Measurements from ENCODE around the gene ATP1A2. TPM values are rescaled to one million over a fixed set of nuclear protein-coding genes. Genes with fewer than 3 reads are reported as not detected.

ATP1A2 gene
- 40.2 and 44.2 TPM in 2 replicates for total RNA-seq (2014; rRNA removed; shearing (Covaris generic))

GRCh38 chr1:160115545-160116282 lies at the start of gene ATP1A2:
TSS of gene ATP1A2 (plus strand) at chr1:160115759. CDS start at chr1:160115862, 103 bp downstream.
- DNase-seq, result peak; percentile 73 to 79
- Histone ChIP-seq H3K4me1 (peaks cover 26% of the 10 kb centered on the region), H3K9me3 (replicated peaks) (no peaks in the 10 kb centered on the region), H3K4me3 (peak within 1 kb of the TSS; percentile 68), H3K27ac (peak within 1 kb of the TSS; percentile 76), H3K36me3 (peaks cover 7% of the 10 kb centered on the region), H3K27me3 (no peaks in the 10 kb centered on the region)

GRCh38 chr1:160066829-160067745 lies 48.5 kb upstream of the ATP1A2 start:
- no peak overlapping the region for H3K27ac ChIP-seq
- peaks cover 27% of the 10 kb centered on the region; the same call in 1 of the 2 replicates for H3K27me3 ChIP-seq
- no peak overlapping the region for H3K4me3 ChIP-seq
- DNase-seq, result no peak
- no peaks in the 10 kb centered on the region for H3K36me3 ChIP-seq
- no peaks in the 10 kb centered on the region for H3K4me1 ChIP-seq
- H3K9me3 ChIP-seq (replicated peaks), result no peaks in the 10 kb centered on the region

DNA sequence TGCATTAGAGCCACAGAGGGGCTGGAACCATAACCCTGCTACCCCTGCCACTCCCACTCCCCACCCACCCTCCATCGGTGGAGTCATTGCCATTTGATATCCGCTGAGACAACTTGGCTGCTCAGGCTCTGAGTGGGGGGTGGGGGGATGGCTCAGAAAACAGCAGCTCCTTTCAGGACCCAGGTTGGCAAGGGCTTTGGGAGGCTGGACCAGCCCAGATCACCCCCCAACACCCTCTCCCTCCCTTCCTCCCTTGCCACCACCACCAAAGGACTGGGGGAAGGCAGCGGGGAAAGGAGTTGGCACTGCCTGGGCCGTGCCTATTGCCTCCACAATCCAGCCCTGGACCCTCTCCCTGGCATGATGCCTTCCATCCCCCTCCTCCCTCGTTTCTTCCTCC lies 47.3 kb upstream of the ATP1A2 start:
- Histone ChIP-seq H3K36me3 (no peaks in the 10 kb centered on the region), H3K27me3 (peaks cover 25% of the 10 kb centered on the region; the same call in 1 of the 2 replicates), H3K27ac (no peak overlapping the region), H3K9me3 (replicated peaks) (no peaks in the 10 kb centered on the region), H3K4me3 (no peak overlapping the region), H3K4me1 (no peaks in the 10 kb centered on the region)
- no peak for DNase-seq

GRCh38 chr1:160069460-160070231 lies 45.9 kb upstream of the ATP1A2 start, which contains the start of gene KCNJ10:
TSS of gene KCNJ10 (minus strand) at chr1:160070160. CDS start at chr1:160042532, 27,628 bp downstream.
- H3K36me3 ChIP-seq, result no peaks in the 10 kb centered on the region
- peaks cover 25% of the 10 kb centered on the region; the same call in 1 of the 2 replicates for H3K27me3 ChIP-seq
- no peak for DNase-seq

DNA sequence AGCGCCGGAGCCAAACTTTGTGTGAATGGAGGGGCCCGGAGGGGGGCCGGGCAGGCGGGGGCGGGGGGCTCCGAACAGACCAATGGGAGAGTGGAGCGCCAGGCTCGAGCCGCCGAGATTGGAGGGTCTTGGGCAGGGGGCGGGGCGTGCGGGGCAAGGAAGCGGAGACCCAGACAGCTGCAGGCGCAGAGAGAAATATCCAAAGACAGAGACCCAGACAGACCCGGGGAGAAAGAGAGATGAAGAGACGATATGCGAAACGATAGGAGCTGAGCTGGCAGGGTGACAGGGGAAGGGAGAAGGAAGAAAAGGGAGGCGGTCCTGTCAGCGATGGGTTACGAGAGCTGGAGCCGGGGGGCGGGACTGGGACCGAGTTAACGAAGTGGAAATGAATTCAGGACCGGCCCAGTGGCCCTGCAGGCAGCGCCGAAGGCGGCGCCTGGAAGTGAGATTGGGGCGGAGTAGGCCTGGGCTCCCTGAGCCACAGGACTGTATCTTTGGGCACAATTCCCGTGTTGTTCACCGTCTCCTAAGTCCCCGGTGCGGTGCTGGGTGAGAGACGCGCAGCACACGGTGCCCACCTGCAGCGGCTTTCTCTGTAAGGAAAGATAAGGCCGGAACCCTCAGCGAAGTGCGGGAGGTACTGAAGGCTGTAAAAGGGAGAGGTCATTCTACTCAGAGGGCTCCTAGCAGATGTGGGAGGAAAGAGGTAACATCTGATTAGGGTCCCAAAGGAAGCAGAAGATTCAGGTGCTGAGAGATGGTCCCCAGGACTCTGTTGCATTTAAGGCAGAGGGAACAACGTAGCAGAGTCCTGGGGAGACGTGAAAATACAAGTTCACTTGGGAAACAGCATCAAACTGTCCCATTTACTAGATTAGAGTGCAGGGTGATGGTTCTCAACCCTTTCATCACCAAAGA lies 45.1 kb upstream of the ATP1A2 start:
- Histone ChIP-seq H3K36me3 (no peaks in the 10 kb centered on the region), H3K4me3 (peak overlapping the region; percentile 56), H3K27me3 (peaks cover 22% of the 10 kb centered on the region; the same call in 1 of the 2 replicates), H3K27ac (no peak overlapping the region), H3K4me1 (no peaks in the 10 kb centered on the region), H3K9me3 (replicated peaks) (no peaks in the 10 kb centered on the region)
- peak; percentile 84 to 87 for DNase-seq

More at GRCh38 chr1:160069460-160070231, 45.9 kb upstream of the ATP1A2 start, which contains the start of gene KCNJ10:
- H3K9me3 ChIP-seq (replicated peaks), result no peaks in the 10 kb centered on the region
- H3K27ac ChIP-seq, result no peak within 1 kb of the TSS
- no peaks in the 10 kb centered on the region for H3K4me1 ChIP-seq
- peak within 1 kb of the TSS; percentile 56 for H3K4me3 ChIP-seq

GRCh38 chr1:160071289-160071688 lies 44.3 kb upstream of the ATP1A2 start:
- no peak for DNase-seq
- H3K9me3 ChIP-seq (replicated peaks), result no peaks in the 10 kb centered on the region
- no peak overlapping the region for H3K27ac ChIP-seq
- H3K27me3 ChIP-seq, result peaks cover 22% of the 10 kb centered on the region; the same call in 1 of the 2 replicates
- H3K36me3 ChIP-seq, result no peaks in the 10 kb centered on the region
- H3K4me3 ChIP-seq, result no peak overlapping the region
- H3K4me1 ChIP-seq, result no peaks in the 10 kb centered on the region

GRCh38 chr1:160074865-160075264 lies 40.7 kb upstream of the ATP1A2 start:
- no peak for DNase-seq
- H3K4me3 ChIP-seq, result no peak overlapping the region
- H3K36me3 ChIP-seq, result no peaks in the 10 kb centered on the region
- no peaks in the 10 kb centered on the region for H3K4me1 ChIP-seq
- H3K9me3 ChIP-seq (replicated peaks), result no peaks in the 10 kb centered on the region
- H3K27me3 ChIP-seq, result peaks cover 10% of the 10 kb centered on the region; the same call in 1 of the 2 replicates
- H3K27ac ChIP-seq, result no peak overlapping the region

GRCh38 chr1:160075836-160076235 lies 39.7 kb upstream of the ATP1A2 start:
- H3K9me3 ChIP-seq (replicated peaks), result no peaks in the 10 kb centered on the region
- H3K36me3 ChIP-seq, result no peaks in the 10 kb centered on the region
- no peak for DNase-seq
- H3K4me3 ChIP-seq, result no peak overlapping the region
- no peaks in the 10 kb centered on the region; the same call in 1 of the 2 replicates for H3K4me1 ChIP-seq
- no peak overlapping the region for H3K27ac ChIP-seq
- peaks cover 10% of the 10 kb centered on the region; the same call in 1 of the 2 replicates for H3K27me3 ChIP-seq

DNA sequence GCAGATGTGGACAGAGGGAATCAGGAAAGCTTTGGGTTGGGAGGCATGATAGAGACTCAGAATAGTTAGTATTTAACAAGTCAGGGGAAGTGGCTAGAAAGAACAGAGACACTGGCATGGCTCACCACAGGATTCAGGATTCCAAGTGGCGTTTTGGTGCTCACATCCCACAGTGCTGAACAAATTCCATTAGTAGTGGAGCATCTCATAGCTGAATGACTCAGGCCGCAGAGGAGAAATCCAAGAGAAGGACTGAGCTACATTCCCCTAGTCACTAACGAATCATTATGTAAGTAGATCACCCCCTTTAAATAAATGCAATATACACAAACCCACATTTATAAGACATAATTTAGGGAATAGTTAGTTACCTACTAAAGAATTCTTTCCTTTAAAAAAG lies 39.3 kb upstream of the ATP1A2 start:
- Histone ChIP-seq H3K9me3 (replicated peaks) (no peaks in the 10 kb centered on the region), H3K4me1 (no peaks in the 10 kb centered on the region; the same call in 1 of the 2 replicates), H3K27ac (no peak overlapping the region), H3K27me3 (peaks cover 7% of the 10 kb centered on the region; the same call in 1 of the 2 replicates), H3K4me3 (no peak overlapping the region), H3K36me3 (no peaks in the 10 kb centered on the region)
- peak in 1 of 2 experiments; percentile 31 for DNase-seq

DNA sequence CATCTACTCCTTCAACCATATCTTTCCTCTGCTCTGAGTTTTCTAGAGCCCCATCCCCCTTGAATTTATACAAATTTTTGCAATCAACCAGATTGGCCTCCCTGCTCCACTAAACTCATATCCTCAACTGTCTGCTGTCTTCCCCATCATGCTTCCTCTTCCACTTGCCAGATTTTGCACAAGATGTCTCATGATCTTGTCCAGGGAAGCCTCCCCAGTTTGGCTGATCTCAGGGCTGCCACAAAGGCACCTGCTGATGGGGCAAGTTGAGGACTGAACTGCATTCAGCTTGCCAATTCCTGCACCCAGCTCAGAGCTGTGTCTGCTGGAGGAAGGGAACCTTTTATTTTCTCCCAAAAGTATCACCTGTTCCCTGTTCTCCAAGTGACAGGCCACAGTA lies 38.1 kb upstream of the ATP1A2 start:
- Histone ChIP-seq H3K27ac (no peak overlapping the region), H3K27me3 (0 out of 2 replicates have a peak, but pooled peaks cover 5% of the 10 kb centered on the region)

GRCh38 chr1:160078512-160079195 lies 36.9 kb upstream of the ATP1A2 start:
- Histone ChIP-seq H3K9me3 (replicated peaks) (no peaks in the 10 kb centered on the region), H3K27me3 (0 out of 2 replicates have a peak, but pooled peaks cover 5% of the 10 kb centered on the region), H3K36me3 (no peaks in the 10 kb centered on the region), H3K27ac (no peak overlapping the region), H3K4me1 (no peaks in the 10 kb centered on the region; the same call in 1 of the 2 replicates), H3K4me3 (no peak overlapping the region)
- DNase-seq, result peak; percentile 42 to 72

More for the DNA sequence above, 38.1 kb upstream of the ATP1A2 start:
- no peak for DNase-seq
- H3K36me3 ChIP-seq, result no peaks in the 10 kb centered on the region
- H3K4me1 ChIP-seq, result no peaks in the 10 kb centered on the region; the same call in 1 of the 2 replicates
- H3K4me3 ChIP-seq, result no peak overlapping the region
- no peaks in the 10 kb centered on the region for H3K9me3 ChIP-seq (replicated peaks)

GRCh38 chr1:160079448-160079847 lies 36.1 kb upstream of the ATP1A2 start:
- H3K4me3 ChIP-seq, result no peak overlapping the region
- H3K36me3 ChIP-seq, result no peaks in the 10 kb centered on the region
- no peak for DNase-seq
- H3K27ac ChIP-seq, result no peak overlapping the region
- H3K9me3 ChIP-seq (replicated peaks), result no peaks in the 10 kb centered on the region
- H3K27me3 ChIP-seq, result 0 out of 2 replicates have a peak, but pooled peaks cover 5% of the 10 kb centered on the region
- no peaks in the 10 kb centered on the region; the same call in 1 of the 2 replicates for H3K4me1 ChIP-seq

Measured in SJCRH30 (cell line).